ENCODE data around the gene DIAPH3. TPM values are rescaled to one million over a fixed set of nuclear protein-coding genes. Genes with fewer than 3 reads are reported as not detected.

Gene DIAPH3
- total and polyA plus RNA-seq, 2 of the 8 experiments (the other 6 are each of a cell fraction or from before 2014, with no cell fraction given): 8.0 to 30.8 TPM

DNA sequence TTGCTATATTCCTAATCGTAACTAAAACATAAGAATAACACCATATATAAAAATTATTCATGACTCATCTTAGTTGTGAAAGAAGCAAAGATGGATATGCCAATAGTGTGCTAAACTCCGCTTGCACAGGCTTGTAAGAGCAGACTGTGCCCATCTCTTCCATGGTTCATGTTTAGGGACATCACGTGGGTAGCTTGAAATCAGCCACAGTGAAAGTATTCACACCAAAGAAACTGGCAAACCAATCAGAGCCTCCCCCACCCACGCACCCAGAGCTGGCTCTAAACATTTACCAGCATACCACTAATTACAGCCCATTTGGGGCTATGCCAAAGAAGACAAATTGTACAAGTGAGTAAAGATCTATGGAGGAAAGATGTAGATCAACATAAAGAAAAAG lies 147.5 kb downstream of the DIAPH3 start:
- POLR2A ChIA-PET (ENCODE audit: partially characterized antibody): no interaction called here
- Histone ChIP-seq H2BK5ac (ENCODE audit: low read depth, low read length) (no peak overlapping the region), H3K18ac (ENCODE audit: extremely low read depth, low read length) (no peak overlapping the region), H3K4me1 (replicated peaks in 1 of 4; ENCODE audit: control insufficient read depth in 3 of 4, insufficient read depth in 4 of 4, low read length in 3 of 4) (no peaks in the 10 kb centered on the region), H3K56ac (replicated peaks; ENCODE audit: insufficient read length, low read depth, low read length) (no peak overlapping the region), H3K23me2 (ENCODE audit: low read depth, low read length) (no peaks in the 10 kb centered on the region), H2BK15ac (ENCODE audit: low read length) (no peak overlapping the region), H3K79me2 (ENCODE audit: control insufficient read depth in 1 of 2, insufficient read depth in 2 of 2, low read length in 2 of 2) (no peaks in the 10 kb centered on the region), H2BK20ac (ENCODE audit: low read length) (no peak overlapping the region), H2BK12ac (ENCODE audit: low read depth, low read length) (no peak overlapping the region), H3K36me3 (ENCODE audit: control insufficient read depth in 2 of 4, insufficient read depth in 4 of 4, low read length in 3 of 4) (no peaks in the 10 kb centered on the region), H3K23ac (ENCODE audit: insufficient read length) (no peak overlapping the region), H4K8ac (ENCODE audit: extremely low read depth, insufficient read depth, low read length) (no peak overlapping the region), H3K4me2 (ENCODE audit: insufficient read depth in 1 of 2, low read depth in 2 of 2, low read length in 2 of 2) (no peak overlapping the region), H3K27ac (ENCODE audit: low read depth, low read length) (no peak overlapping the region), H2BK120ac (replicated peaks; ENCODE audit: low read depth, low read length) (no peak overlapping the region), H3K9me3 (ENCODE audit: insufficient read depth in 2 of 2, low read depth in 1 of 2, low read length in 1 of 2) (no peaks in the 10 kb centered on the region), H3K9ac (replicated peaks in 1 of 4; ENCODE audit: extremely low read depth in 1 of 4, low read depth in 3 of 4, low read length in 3 of 4) (no peak overlapping the region), H3K14ac (ENCODE audit: insufficient read length) (no peak overlapping the region), H3K4ac (replicated peaks; ENCODE audit: insufficient read length, low read depth, low read length) (no peak overlapping the region), H3K27me3 (replicated peaks in 1 of 4; ENCODE audit: control insufficient read depth in 3 of 4, extremely low read depth in 1 of 4, insufficient read depth in 3 of 4, low read length in 3 of 4) (no peaks in the 10 kb centered on the region), H4K5ac (ENCODE audit: insufficient read length, low read depth, low read length) (no peak overlapping the region), H3K79me1 (ENCODE audit: low read depth, low read length) (no peaks in the 10 kb centered on the region), H2AK5ac (ENCODE audit: low read depth, low read length) (no peak overlapping the region), H2AFZ (ENCODE audit: low read length) (no peak overlapping the region), H4K91ac (replicated peaks; ENCODE audit: insufficient read length, low read length) (no peak overlapping the region), H3K4me3 (ENCODE audit: extremely low read depth in 1 of 4, insufficient read depth in 2 of 4, low read depth in 3 of 4, low read length in 4 of 4) (no peak overlapping the region), H4K20me1 (replicated peaks in 1 of 2; ENCODE audit: control insufficient read depth in 1 of 2, insufficient read depth in 2 of 2, low read length in 2 of 2) (peaks cover 0 to 2% of the 10 kb centered on the region in 2 experiments)
- TF ChIP-seq EZH2 (IDR thresholded peaks at IDR 0.05; ENCODE audit: low read depth, low read length, severe bottlenecking) (no peak), JUN (IDR thresholded peaks at IDR 0.05; ENCODE audit: low read depth, low read length) (no peak), POLR2A (IDR thresholded peaks at IDR 0.05; ENCODE audit: control extremely low read depth in 1 of 2, low read depth in 2 of 2, low read length in 2 of 2) (no peak), SRF (IDR thresholded peaks at IDR 0.05; ENCODE audit: low read depth, low read length) (no peak), POLR2AphosphoS5 (IDR thresholded peaks at IDR 0.05; ENCODE audit: low read depth, low read length) (no peak), KDM5A (IDR thresholded peaks at IDR 0.05; ENCODE audit: low read length) (no peak), RNF2 (IDR thresholded peaks at IDR 0.05; ENCODE audit: borderline replicate concordance, low read depth, low read length, missing control alignments, poor library complexity, severe bottlenecking) (no peak)
- TF ChIP-seq, protein P1, sequence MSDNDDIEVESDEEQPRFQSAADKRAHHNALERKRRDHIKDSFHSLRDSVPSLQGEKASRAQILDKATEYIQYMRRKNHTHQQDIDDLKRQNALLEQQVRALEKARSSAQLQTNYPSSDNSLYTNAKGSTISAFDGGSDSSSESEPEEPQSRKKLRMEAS (IDR thresholded peaks at IDR 0.05): no peak
- TF ChIP-seq, protein P2, sequence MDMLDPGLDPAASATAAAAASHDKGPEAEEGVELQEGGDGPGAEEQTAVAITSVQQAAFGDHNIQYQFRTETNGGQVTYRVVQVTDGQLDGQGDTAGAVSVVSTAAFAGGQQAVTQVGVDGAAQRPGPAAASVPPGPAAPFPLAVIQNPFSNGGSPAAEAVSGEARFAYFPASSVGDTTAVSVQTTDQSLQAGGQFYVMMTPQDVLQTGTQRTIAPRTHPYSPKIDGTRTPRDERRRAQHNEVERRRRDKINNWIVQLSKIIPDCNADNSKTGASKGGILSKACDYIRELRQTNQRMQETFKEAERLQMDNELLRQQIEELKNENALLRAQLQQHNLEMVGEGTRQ (IDR thresholded peaks at IDR 0.05; ENCODE audit: low read length): no peak
- CTCF ChIA-PET (ENCODE audit: partially characterized antibody): no interaction called here
- DNase-seq (ENCODE audit: low read depth in 1 of 2, low spot score in 2 of 2) (no peak), FAIRE-seq (no peak)
- 96% methylated on average over 4 of the region's 4 CpGs; no CpG with 5 or more reads in 1 of the 2 experiments for WGBS, 2 experiments (ENCODE audit: extremely low coverage in 1 of 2, insufficient coverage in 1 of 2, insufficient read length in 1 of 2, insufficient replicate concordance in 2 of 2, low coverage in 1 of 2, low lambda C conversion rate in 2 of 2, missing lambda C conversion rate in 1 of 2)

All from H1 (cell line).